Common myeloid progenitor, CD34-positive (primary cell): ENCODE results near the gene MBNL1.
A peak's percentile ranks its signal among the peaks of the same experiment; 100 is the strongest.
"Not testable (repeated sequence)": the region's sequence is repeated elsewhere in the genome, so short reads cannot be mapped to it uniquely, and the experiment has no call there.

ENCODE experiments used
- CTCF ChIA-PET: fragments of 350-600 bp; sonication (Branson Sonifier 250); formaldehyde crosslinking; loops from one replicate; lab custom pipeline; 2021; ENCODE audit warnings: antibody characterized with exemption; lab: Charles Lee
- POLR2A ChIA-PET: fragments of 350-600 bp; sonication (Branson Sonifier 250); formaldehyde crosslinking; loops from one replicate; lab custom pipeline; 2021; ENCODE audit warnings: antibody characterized with exemption; lab: Charles Lee
- DNase-seq, 3 donors: peaks; one replicate each; pipeline versions ENCODE4 v3.0.0 to v3.0.0-alpha.2; 2013
- H3K27ac ChIP-seq, 2 experiments: 1 replicate in 1 of 2; 2 replicates in 1 of 2; pipeline ENCODE4 v1.7.0; 2013; ENCODE audit warnings: inconsistent platforms in 2 of 2, low read length in 2 of 2, mild to moderate bottlenecking in 2 of 2, low read depth in 1 of 2, moderate library complexity in 1 of 2; ENCODE audit not compliant: severe bottlenecking in 2 of 2, insufficient read depth in 1 of 2, poor library complexity in 1 of 2
- H3K27me3 ChIP-seq, 5 experiments: replicated peaks in 2 of 5; 1 replicate in 3 of 5; 2 replicates in 2 of 5; pipeline versions ENCODE4 v1.6.1 to v1.7.0; 2013; ENCODE audit warnings: low read length in 4 of 5, mild to moderate bottlenecking in 2 of 5, moderate library complexity in 2 of 5, inconsistent platforms in 1 of 5; ENCODE audit not compliant: insufficient read depth in 5 of 5, control insufficient read depth in 4 of 5
- H3K36me3 ChIP-seq, 4 experiments: 1 replicate in 2 of 4; 2 replicates in 2 of 4; pipeline versions ENCODE4 v1.6.1 to v1.7.0; 2013; ENCODE audit warnings: low read length in 3 of 4, control low read depth in 1 of 4, mild to moderate bottlenecking in 1 of 4; ENCODE audit not compliant: control insufficient read depth in 4 of 4, insufficient read depth in 4 of 4
- H3K4me1 ChIP-seq, 4 experiments: 1 replicate in 3 of 4; 2 replicates in 1 of 4; pipeline versions ENCODE4 v1.6.1 to v1.7.1; 2013; ENCODE audit warnings: low read length in 3 of 4, mild to moderate bottlenecking in 3 of 4, control low read depth in 1 of 4, inconsistent platforms in 1 of 4, moderate library complexity in 1 of 4; ENCODE audit not compliant: control insufficient read depth in 4 of 4, insufficient read depth in 4 of 4; ENCODE audit errors: control extremely low read depth in 1 of 4
- H3K4me3 ChIP-seq, 7 experiments: 1 replicate in 4 of 7; 2 replicates in 3 of 7; pipeline versions ENCODE4 v1.5.1 to v1.7.0; 2013; ENCODE audit warnings: mild to moderate bottlenecking in 7 of 7, low read length in 6 of 7, moderate library complexity in 6 of 7, inconsistent platforms in 2 of 7, low read depth in 2 of 7, control low read depth in 1 of 7; ENCODE audit not compliant: insufficient read depth in 4 of 7, control insufficient read depth in 1 of 7; ENCODE audit errors: extremely low read depth in 1 of 7
- H3K9me3 ChIP-seq, 5 experiments: 1 replicate in 4 of 5; 2 replicates in 1 of 5; pipeline versions ENCODE4 v1.6.1 to v1.7.1; 2013; ENCODE audit warnings: low read length in 4 of 5, mild to moderate bottlenecking in 2 of 5, inconsistent platforms in 1 of 5, low read depth in 1 of 5, moderate library complexity in 1 of 5; ENCODE audit not compliant: control insufficient read depth in 4 of 5, insufficient read depth in 2 of 5; ENCODE audit errors: control extremely low read depth in 1 of 5
- WGBS: methylation state at CpG from one replicate; pipeline ENCODE4 v1.1.5; 2013; ENCODE audit not compliant: insufficient coverage; 5-methylcytosine and 5-hydroxymethylcytosine counted together

Gene MBNL1

GRCh38 chr3:152331018-152331541, 62.4 kb downstream of the MBNL1 start:
- H3K27ac ChIP-seq = peak overlapping the region; percentile 64 to 85
- DNase-seq = peak; percentile 63 to 78 (median 65)
- POLR2A ChIA-PET = interaction anchor here (0.7 kb wide), 1 partner anchor 54 kb away, joined by 3 read pairs; no protein-coding TSS in a partner anchor
- no peaks in the 10 kb centered on the region for H3K9me3 ChIP-seq
- WGBS = 15% methylated on average over 2 of the region's 2 CpGs
- CTCF ChIA-PET = interaction anchor here (1.2 to 3.0 kb wide), 5 partner anchors 11 to 147 kb away, joined by 3 to 17 read pairs (median 3); no protein-coding TSS in a partner anchor
- H3K4me3 ChIP-seq = peak overlapping the region in 4 of 7 experiments; percentile 26 to 45 (median 38)
- peaks cover 0 to 37% (median 13%) of the 10 kb centered on the region in 4 experiments for H3K36me3 ChIP-seq
- no peaks in the 10 kb centered on the region for H3K27me3 ChIP-seq
- peaks cover 9 to 80% (median 51%) of the 10 kb centered on the region in 4 experiments for H3K4me1 ChIP-seq

- Histone ChIP-seq H3K36me3 (peaks cover 0 to 37% (median 11%) of the 10 kb centered on the region in 4 experiments), H3K9me3 (no peaks in the 10 kb centered on the region), H3K4me1 (peaks cover 9 to 82% (median 51%) of the 10 kb centered on the region in 4 experiments), H3K27ac (peak overlapping the region; percentile 20 to 85), H3K4me3 (no peak overlapping the region), H3K27me3 (no peaks in the 10 kb centered on the region)
- POLR2A ChIA-PET = interaction anchor here (1.0 kb wide), 1 partner anchor 13 kb away, joined by 3 read pairs; no protein-coding TSS in a partner anchor
- CTCF ChIA-PET = interaction anchor here (0.6 to 3.0 kb wide), 12 partner anchors 11 to 751 kb away, joined by 3 to 17 read pairs (median 4); no protein-coding TSS in a partner anchor
- no CpG with 5 or more reads among the region's 1 CpG for WGBS
- DNase-seq = no peak
Observed at GRCh38 chr3:152331998-152332397, 63.3 kb downstream of the MBNL1 start.

- Histone ChIP-seq H3K9me3 (no peaks in the 10 kb centered on the region), H3K36me3 (peaks cover 3 to 43% (median 16%) of the 10 kb centered on the region in 4 experiments), H3K4me3 (no peak overlapping the region), H3K27me3 (no peaks in the 10 kb centered on the region), H3K4me1 (peaks cover 4 to 77% (median 42%) of the 10 kb centered on the region in 4 experiments), H3K27ac (peak overlapping the region in 1 of 2 experiments; percentile 37)
- no peak for DNase-seq
- POLR2A ChIA-PET = interaction anchor here (0.6 kb wide), 1 partner anchor 69 kb away, joined by 5 read pairs; no protein-coding TSS in a partner anchor
- no CpG with 5 or more reads among the region's 1 CpG for WGBS
- CTCF ChIA-PET = interaction anchor here (1.3 to 3.0 kb wide), 2 partner anchors 49 to 150 kb away, joined by 4 to 17 read pairs; no protein-coding TSS in a partner anchor
Observed at GRCh38 chr3:152333928-152334327, 65.2 kb downstream of the MBNL1 start.

GRCh38 chr3:152334761-152335160, 66.0 kb downstream of the MBNL1 start:
- POLR2A ChIA-PET = no interaction called here

GRCh38 chr3:152335273-152335672, 66.5 kb downstream of the MBNL1 start:
- H3K9me3 ChIP-seq = no peaks in the 10 kb centered on the region
- POLR2A ChIA-PET = no interaction called here
- no peak for DNase-seq
- no peaks in the 10 kb centered on the region for H3K27me3 ChIP-seq
- peak overlapping the region in 1 of 2 experiments; percentile 18 for H3K27ac ChIP-seq
- H3K36me3 ChIP-seq = peaks cover 4 to 51% (median 23%) of the 10 kb centered on the region in 4 experiments
- CTCF ChIA-PET = interaction anchor here (1.5 to 2.5 kb wide), 3 partner anchors 11 to 55 kb away, joined by 4 to 7 read pairs (median 5); no protein-coding TSS in a partner anchor
- WGBS = 100% methylated on average over 1 of the region's 2 CpGs
- H3K4me3 ChIP-seq = no peak overlapping the region
- peaks cover 0 to 65% (median 33%) of the 10 kb centered on the region in 4 experiments for H3K4me1 ChIP-seq

More at GRCh38 chr3:152334761-152335160, 66.0 kb downstream of the MBNL1 start:
- H3K27me3 ChIP-seq = no peaks in the 10 kb centered on the region
- WGBS = 100% methylated on average over 3 of the region's 3 CpGs
- CTCF ChIA-PET = interaction anchor here (1.5 to 2.5 kb wide), 2 partner anchors 12 to 17 kb away, joined by 5 to 7 read pairs; no protein-coding TSS in a partner anchor
- no peaks in the 10 kb centered on the region for H3K9me3 ChIP-seq
- peaks cover 4 to 70% (median 38%) of the 10 kb centered on the region in 4 experiments for H3K4me1 ChIP-seq
- peaks cover 4 to 46% (median 18%) of the 10 kb centered on the region in 4 experiments for H3K36me3 ChIP-seq
- no peak for DNase-seq
- H3K27ac ChIP-seq = peak overlapping the region in 1 of 2 experiments; percentile 18
- no peak overlapping the region for H3K4me3 ChIP-seq

GRCh38 chr3:152337337-152337736, 68.6 kb downstream of the MBNL1 start:
- H3K36me3 ChIP-seq = peaks cover 11 to 56% (median 36%) of the 10 kb centered on the region in 4 experiments
- CTCF ChIA-PET = interaction anchor here (0.9 to 2.5 kb wide), 2 partner anchors 9 to 15 kb away, joined by 4 to 7 read pairs; no protein-coding TSS in a partner anchor

More at GRCh38 chr3:152337337-152337736, 68.6 kb downstream of the MBNL1 start:
- DNase-seq, H3K9me3 ChIP-seq, H3K27ac ChIP-seq, H3K4me3 ChIP-seq, H3K27me3 ChIP-seq, POLR2A ChIA-PET: not testable (repeated sequence)
- 100% methylated on average over 6 of the region's 6 CpGs for WGBS
- H3K4me1 ChIP-seq = peaks cover 0 to 45% (median 16%) of the 10 kb centered on the region in 4 experiments
